Right renal pelvis (tissue), 4 donors: ENCODE measurements around the gene KPNA5. TPM values are rescaled to one million over a fixed set of nuclear protein-coding genes. Genes with fewer than 3 reads are reported as not detected.
"Not testable (repeated sequence)": the region's sequence is repeated elsewhere in the genome, so short reads cannot be mapped to it uniquely, and the experiment has no call there.

Experiments used
- DNase-seq, 4 donors: peaks; one replicate each; pipeline ENCODE4 v3.0.0-alpha.2; 2013; ENCODE audit warnings: low read depth in 4 of 4, low spot score in 3 of 4, missing footprints in 1 of 4
- polyA plus RNA-seq, 4 donors: library from polyadenylated mRNA; unstranded; fragments of 120-200 nt; gene quantifications; one replicate each; pipeline ENCODE4 v1.2.1, GENCODE V29; 2013; ENCODE audit not compliant: insufficient read length in 4 of 4

The KPNA5 gene
- 10 to 100 TPM; 16.8 to 23.8 (median 21.5) TPM for polyA plus RNA-seq

GRCh38 chr6:116680880-116681672, at the start of gene KPNA5:
Gene KPNA5 (plus strand): TSS chr6:116681211. CDS start chr6:116681335, 124 bp downstream.
- peak; percentile 72 to 81 (median 77) for DNase-seq

DNA sequence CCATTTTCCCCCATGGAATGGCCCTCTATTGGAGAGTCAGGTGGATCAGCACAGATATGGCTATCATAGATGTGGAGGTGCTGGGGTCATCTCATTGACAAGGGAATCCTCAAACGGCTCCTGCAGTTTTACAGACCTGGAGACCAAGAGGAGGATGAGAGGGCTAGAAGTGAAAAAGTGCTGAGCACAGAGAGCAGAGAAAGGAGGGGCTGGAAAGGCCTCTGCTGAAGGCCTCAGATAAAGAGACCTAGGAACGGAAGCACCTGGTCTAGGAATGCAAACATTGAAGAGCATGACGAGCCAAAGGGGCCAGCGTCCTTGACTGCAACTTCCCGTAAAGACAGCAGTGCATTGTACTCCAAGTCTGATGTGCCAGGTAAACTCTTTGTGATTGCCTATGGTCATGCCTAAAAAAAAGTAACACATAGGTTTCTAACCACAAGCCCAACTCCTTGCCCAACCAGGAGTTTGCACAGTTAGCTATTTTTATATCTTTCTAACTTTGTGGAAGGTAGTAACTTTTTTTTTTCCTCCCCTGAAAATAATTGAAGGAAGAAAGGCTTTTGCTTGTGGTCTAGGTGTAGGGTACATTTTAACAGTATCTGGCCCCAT, 49.5 kb upstream of the KPNA5 start:
- DNase-seq, result no peak

DNA sequence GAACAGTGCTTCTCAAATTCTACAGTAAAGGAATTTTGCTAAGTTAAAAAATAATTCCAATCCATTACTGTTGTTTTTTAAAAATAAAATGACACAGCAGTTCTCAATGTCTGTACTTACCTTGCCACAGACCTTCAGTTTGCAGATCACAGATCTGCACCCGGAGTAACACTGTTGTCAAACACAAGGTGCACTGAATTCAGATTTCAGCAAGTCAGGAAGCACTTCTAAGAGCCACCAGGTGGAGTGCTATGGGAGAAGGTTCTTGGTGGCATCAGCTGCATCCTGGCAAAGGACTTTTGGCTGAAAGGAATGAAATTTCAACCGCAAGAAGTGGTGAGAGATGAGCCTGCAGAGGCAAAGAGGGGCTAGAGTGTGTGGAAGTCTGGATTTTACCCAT, 47.3 kb upstream of the KPNA5 start:
- DNase-seq, result no peak

GRCh38 chr6:116648156-116648555, 32.9 kb upstream of the KPNA5 start:
- DNase-seq, result no peak

DNA sequence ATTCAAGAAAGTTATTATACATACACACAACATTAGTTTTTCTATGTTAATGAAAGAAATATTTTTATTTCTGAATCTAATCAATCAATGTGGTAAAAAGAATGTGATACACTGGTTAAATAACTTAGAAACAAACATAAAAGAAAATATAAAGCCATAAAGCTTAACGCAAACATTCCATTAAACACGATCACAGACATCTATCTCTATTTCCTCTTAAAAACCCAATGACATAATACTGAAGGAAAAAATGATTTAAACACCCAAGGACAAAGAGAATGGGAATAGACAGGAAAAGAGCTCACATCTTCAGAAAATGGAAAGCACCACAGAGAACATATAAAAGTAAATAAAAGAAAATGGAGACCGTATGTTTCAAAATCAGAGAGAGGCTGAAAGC, 31.9 kb upstream of the KPNA5 start:
- DNase-seq, result no peak

- no peak for DNase-seq
Observed at GRCh38 chr6:116651916-116652315, 29.1 kb upstream of the KPNA5 start.

DNA sequence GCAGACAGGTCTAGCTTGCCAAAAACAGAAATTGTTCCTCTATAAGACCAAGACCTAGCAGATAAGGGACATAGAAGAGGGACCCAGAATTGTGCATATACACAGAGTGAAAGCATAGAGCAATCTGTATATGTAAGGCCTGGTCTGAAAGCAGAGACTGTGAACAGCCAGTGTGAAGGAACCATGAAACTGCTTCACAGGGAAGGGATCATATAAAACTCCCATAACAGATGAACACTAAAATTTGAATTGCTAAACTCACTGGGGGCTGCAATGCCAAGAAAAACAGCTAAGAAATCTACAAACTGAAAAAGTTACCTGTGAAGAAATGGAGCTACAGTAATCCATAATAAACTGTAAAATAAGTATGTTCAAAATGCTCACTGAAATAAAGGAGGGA, 19.4 kb upstream of the KPNA5 start:
- DNase-seq, result no peak

GRCh38 chr6:116662202-116662601, 18.8 kb upstream of the KPNA5 start:
- DNase-seq, result no peak

GRCh38 chr6:116663308-116663707, 17.7 kb upstream of the KPNA5 start:
- DNase-seq, result no peak

- DNase-seq, result not testable (repeated sequence)
Observed at GRCh38 chr6:116664169-116664568, 16.8 kb upstream of the KPNA5 start.

- DNase-seq, result no peak
Observed at GRCh38 chr6:116665464-116665863, 15.5 kb upstream of the KPNA5 start.

- no peak for DNase-seq
Observed at GRCh38 chr6:116666869-116667268, 14.1 kb upstream of the KPNA5 start.

GRCh38 chr6:116667623-116668022, 13.4 kb upstream of the KPNA5 start:
- DNase-seq, result no peak

- DNase-seq, result no peak
Observed at GRCh38 chr6:116672306-116672705, 8.7 kb upstream of the KPNA5 start.

DNA sequence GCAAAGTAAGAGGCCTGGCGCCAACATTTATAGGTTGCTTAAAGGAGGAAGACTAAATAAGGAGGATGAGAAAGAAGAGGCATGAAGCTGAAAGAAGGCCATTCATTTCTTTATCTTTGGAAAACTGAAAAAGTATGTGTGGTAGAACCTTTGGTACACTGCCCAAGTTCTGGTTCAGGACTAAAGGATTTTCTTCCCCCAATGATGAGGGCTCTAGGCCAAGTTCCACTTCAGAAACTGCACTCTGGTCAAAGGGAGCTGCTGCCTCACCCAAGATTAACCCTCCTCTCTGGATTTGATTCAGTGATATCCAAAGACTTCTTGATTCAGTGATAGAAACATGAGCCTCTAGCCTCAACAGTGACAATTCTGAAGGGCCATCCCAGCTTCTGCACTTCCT, 5.0 kb upstream of the KPNA5 start:
- DNase-seq, result no peak

DNA sequence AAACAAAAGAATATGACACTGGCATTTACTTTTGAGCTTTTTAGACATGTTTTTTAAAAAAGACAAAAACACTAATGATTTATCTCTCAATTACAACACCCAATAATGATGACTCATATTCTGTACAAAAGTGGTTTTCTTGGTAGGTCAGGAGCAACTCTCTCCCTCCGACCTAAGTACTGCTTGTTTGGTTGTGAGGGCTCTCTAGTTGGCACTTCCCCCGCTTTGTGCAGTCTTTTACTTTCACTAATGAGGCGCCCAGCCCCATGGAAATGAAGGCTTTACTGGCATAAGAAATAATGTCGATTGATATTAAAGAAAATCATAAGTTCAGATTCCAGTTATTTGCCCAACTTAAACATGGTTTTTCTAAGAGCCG, 1.3 kb downstream of the KPNA5 start:
- DNase-seq, result peak in 2 of 4 donors; percentile 16 to 22

- no peak for DNase-seq
Observed at GRCh38 chr6:116685437-116685993, 4.5 kb downstream of the KPNA5 start.

GRCh38 chr6:116686475-116687101, 5.6 kb downstream of the KPNA5 start:
- DNase-seq, result not testable (repeated sequence)

DNA sequence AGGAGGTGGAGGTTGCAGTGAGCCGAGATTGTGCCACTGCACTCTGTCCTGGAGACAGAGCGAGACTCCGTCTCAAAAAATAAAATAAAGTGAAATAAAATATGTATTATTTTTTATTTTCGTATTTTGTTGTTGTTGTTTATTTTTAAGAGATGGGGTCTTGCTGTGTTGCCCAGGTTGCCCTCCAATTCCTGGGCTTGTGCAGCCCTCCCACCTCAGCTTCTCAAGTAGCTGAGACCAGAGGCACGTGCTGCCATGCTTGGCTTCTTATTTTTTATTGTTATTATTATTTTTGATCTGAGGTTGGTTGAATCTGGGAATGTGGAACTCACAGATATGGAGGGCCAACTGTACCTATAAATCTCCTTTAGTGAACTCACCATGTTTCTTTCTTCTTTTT, 10.1 kb downstream of the KPNA5 start:
- DNase-seq, result no peak

- not testable (repeated sequence) for DNase-seq
Observed at GRCh38 chr6:116692873-116693272, 11.9 kb downstream of the KPNA5 start.

DNA sequence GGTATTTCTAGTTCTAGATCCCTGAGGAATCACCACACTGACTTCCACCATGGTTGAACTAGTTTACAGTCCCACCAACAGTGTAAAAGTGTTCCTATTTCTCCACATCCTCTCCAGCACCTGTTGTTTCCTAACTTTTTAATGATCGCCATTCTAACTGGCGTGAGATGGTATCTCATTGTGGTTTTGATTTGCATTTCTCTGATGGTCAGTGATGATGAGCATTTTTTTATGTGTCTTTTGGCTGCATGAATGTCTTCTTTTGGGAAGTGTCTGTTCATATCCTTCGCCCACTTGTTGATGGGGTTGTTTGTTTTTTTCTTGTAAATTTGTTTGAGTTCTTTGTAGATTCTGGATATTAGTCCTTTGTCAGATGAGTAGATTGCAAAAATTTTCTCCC, 12.3 kb downstream of the KPNA5 start:
- not testable (repeated sequence) for DNase-seq
